ENCODE measurements around the gene CNTNAP5.

DNA sequence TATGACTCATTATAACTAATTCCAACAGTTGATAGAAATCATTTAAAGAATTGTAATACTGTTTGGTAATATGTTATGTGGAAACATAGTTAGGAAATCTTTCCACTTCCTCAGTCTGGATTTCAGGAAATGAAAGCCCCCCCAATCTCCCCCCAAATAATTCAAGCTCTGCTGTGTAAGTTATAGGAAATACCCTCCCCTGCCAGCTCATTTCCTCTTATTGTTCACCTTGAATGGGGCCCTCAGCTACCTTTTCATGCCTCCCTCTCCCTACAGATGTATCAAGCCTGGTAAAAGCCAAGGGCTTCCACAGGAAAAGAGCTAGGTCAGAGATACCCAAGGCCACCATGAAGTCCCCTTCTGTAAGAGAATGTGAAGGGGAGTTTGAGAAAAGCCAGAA, 155.5 kb downstream of the CNTNAP5 start:
- TF ChIP-seq, protein P1, sequence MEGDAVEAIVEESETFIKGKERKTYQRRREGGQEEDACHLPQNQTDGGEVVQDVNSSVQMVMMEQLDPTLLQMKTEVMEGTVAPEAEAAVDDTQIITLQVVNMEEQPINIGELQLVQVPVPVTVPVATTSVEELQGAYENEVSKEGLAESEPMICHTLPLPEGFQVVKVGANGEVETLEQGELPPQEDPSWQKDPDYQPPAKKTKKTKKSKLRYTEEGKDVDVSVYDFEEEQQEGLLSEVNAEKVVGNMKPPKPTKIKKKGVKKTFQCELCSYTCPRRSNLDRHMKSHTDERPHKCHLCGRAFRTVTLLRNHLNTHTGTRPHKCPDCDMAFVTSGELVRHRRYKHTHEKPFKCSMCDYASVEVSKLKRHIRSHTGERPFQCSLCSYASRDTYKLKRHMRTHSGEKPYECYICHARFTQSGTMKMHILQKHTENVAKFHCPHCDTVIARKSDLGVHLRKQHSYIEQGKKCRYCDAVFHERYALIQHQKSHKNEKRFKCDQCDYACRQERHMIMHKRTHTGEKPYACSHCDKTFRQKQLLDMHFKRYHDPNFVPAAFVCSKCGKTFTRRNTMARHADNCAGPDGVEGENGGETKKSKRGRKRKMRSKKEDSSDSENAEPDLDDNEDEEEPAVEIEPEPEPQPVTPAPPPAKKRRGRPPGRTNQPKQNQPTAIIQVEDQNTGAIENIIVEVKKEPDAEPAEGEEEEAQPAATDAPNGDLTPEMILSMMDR (IDR thresholded peaks at IDR 0.05 in 4 of 5, conservative IDR thresholded peaks at IDR 0.05 in 1 of 5): no peak
- no peak for TF ChIP-seq POLR2A (IDR thresholded peaks at IDR 0.05)

All from gastrocnemius medialis (tissue), 4 donors.